ENCODE measurements around the gene LRP1B.

LRP1B gene

GRCh38 chr2:142040556-142040955 lies 90.3 kb downstream of the LRP1B start:
- DNase-seq (ENCODE audit: low read depth) = no peak

DNA sequence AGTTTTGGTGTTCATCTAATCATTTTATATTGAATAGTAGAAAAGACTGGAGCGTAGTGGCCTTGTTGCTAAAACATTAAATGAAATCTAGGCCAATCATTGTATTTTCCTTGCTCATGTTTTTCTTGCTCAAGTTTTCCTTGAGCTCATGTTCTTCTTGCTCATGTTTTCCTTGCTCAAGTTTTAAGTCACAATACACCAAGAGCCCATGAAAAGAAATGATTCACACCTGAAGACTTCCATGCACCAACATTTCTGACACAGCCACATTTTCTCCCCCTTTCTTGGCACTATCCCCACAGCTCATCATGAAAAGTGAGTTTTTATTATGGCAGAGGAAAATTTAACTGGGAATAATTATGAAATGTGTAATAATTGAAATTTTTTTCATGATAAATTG lies 92.0 kb downstream of the LRP1B start:
- DNase-seq (ENCODE audit: low read depth) = no peak

- no peak for DNase-seq (ENCODE audit: low read depth)
Observed at GRCh38 chr2:142037744-142038143, 93.1 kb downstream of the LRP1B start.

GRCh38 chr2:142037066-142037465 lies 93.8 kb downstream of the LRP1B start:
- DNase-seq (ENCODE audit: low read depth) = no peak

DNA sequence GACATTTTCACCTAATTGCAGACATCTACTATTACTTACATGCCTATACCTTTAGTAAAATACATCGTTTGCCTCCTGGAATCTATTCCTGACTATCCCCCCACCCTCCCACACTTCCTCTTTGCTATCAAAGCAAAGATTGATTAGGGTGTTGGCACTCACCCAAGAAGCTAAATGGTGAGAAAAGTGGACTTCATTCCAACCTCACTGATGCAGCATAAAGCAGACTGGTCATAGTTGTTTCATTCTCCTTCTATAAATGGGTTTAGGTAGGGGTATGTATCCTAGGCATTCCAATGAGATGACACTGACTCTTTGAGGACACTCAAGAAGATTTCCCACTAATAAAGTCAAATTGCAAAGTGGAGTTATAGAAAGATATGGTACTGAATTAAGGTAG lies 97.4 kb downstream of the LRP1B start:
- DNase-seq (ENCODE audit: low read depth) = no peak

GRCh38 chr2:142031656-142032055 lies 99.2 kb downstream of the LRP1B start:
- no peak for DNase-seq (ENCODE audit: low read depth)

- no peak for DNase-seq (ENCODE audit: low read depth)
Observed at GRCh38 chr2:142030735-142031134, 100.1 kb downstream of the LRP1B start.

DNA sequence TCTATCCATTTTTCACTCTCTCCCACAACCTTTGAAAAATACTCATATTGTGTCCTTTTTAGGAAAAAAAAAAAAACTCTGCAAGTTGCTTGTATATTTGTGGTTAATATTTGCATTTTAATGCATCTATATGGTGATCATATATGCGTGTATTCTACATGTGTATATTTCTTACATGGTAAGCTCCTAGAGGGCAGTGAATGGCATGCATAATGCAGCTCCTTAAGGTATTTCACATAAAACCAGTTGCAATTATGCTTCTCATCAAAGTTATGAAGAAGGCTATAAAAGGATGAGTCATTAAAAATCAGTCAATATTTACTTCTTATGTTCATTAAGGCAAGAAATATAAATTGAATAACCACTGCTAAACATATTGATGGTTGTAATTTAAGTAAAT lies 100.8 kb downstream of the LRP1B start:
- no peak for DNase-seq (ENCODE audit: low read depth)

DNA sequence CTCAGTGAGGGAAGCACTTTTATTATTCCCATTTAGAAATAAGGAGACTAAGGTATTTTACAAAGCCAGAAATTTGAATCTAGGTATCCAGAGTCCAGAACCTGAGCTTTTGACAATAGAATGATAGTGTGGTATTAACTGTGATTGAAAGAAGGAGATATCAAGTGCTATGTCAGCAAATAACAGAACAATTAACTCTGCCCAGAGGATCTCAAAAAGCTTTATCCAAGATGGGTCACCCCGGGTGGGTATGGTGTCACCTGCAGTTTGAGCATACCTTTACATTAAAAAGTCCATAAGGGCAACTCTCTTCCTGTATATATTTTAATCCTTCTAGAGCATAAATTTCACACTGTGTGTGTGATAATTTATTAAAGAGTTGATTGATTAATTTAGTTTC lies 105.4 kb downstream of the LRP1B start:
- DNase-seq (ENCODE audit: low read depth) = no peak

GRCh38 chr2:142020368-142020767 lies 110.4 kb downstream of the LRP1B start:
- DNase-seq (ENCODE audit: low read depth) = no peak

GRCh38 chr2:142014536-142014935 lies 116.3 kb downstream of the LRP1B start:
- no peak for DNase-seq (ENCODE audit: low read depth)

- DNase-seq (ENCODE audit: low read depth) = no peak
Observed at GRCh38 chr2:142012797-142013196, 118.0 kb downstream of the LRP1B start.

GRCh38 chr2:142010477-142011270 lies 120.1 kb downstream of the LRP1B start:
- no peak for DNase-seq (ENCODE audit: low read depth)

DNA sequence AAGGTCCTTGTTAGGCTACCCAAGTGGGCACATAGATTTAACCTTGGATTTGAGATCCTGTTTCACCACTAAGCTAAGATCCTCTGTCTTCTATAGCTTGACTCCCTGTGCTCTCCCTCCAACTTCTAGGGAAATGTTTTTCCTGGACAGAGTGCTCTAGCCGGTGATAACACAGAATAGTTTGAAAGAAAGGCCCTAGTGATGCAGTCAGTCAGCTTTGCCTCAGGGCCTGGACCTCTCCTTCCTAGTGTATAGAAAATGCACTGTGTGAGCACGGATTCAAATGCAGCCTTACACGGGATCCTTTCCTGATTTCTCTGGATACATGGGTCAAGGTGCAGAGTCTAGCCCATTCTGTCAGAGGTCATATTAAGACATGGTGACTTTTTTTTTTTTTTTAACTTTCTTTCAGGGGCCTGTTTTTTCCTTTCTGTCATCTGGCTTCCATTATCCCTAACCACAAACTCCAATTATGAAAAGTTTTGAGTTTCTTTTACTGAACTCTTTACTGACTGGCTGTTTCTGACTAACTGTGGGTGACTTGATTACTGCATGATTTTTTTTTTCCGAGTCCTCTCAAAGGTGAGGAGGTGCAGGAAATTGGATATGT lies 122.6 kb downstream of the LRP1B start:
- DNase-seq (ENCODE audit: low read depth) = no peak

- no peak for DNase-seq (ENCODE audit: low read depth)
Observed at GRCh38 chr2:141994066-141994465, 136.8 kb downstream of the LRP1B start.

DNA sequence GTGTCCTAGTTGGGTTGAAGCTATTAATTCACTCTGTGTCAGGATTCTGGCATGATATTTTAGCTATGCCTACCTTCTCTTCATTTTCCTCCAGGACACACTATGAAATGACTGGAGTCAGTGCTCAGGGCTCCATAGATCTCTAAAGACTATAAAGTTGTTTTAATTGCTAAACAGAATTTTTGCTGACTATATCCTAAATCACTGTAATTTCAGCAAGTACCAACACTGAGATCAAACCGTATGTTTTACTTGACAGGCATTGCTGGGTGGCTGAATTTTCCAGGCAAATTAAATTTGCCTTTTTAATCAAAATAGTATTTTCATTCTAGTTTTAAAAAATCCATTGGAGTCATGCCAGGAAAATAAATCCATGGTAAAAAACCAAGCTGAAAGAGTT lies 138.1 kb downstream of the LRP1B start:
- no peak for DNase-seq (ENCODE audit: low read depth)

DNA sequence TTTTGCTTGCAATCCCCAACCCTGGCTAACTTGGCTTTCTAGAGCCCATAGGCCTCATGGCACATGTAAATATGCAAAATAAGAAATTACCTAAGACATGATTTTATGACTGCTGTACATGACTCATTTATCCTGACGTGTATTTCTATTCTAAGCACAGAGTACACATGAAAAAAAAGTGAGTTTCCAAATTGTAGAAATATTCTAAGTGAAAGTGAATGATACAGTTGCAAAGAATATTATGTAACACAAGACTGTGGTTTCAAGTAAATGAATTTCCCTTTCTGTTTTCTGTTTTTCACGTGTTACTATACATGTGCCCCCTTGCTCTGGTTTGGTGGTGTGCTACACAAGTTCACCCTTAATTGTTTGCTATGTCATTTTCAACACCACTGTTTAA lies 162.4 kb downstream of the LRP1B start:
- no peak for DNase-seq (ENCODE audit: low read depth)

DNA sequence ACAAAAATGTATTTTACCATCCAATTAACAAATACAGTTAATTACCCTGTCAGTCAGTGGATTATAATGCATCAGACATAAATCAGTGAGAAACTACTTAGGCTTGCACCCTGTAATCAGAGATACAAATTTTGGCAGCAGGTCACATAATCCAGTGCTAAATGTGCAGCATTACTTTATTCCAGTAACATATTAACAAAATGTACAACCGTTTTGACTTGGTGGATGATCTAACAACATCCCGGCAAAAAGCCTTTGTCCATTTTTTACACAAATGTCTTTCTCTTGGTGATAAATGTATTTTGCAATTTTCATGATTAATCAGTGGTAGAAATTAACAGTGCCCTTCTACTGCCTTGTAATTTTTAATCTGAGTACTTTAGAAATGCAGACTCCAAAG lies 162.8 kb downstream of the LRP1B start:
- no peak for DNase-seq (ENCODE audit: low read depth)

- no peak for DNase-seq (ENCODE audit: low read depth)
Observed at GRCh38 chr2:141967503-141967902, 163.3 kb downstream of the LRP1B start.

DNA sequence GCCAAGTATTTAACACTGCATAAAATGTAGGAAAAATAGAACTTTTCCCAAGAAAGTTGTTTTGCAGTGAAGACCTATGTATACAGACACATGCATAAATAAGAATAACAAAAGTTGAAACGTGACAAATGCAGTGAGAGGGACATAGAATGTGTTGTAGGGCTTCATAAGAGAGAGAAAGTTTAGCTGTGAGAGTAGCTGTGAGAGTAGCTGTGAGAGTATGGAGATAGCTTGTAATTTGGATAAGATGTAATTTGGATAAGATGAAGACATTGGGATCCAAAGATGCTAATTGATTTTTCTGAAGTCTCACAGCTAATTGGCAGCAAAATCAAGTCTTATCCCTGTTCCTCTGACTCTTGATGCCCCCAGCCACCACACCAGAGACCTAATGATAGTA lies 170.9 kb downstream of the LRP1B start:
- DNase-seq (ENCODE audit: low read depth) = no peak

GRCh38 chr2:141959016-141959415 lies 171.8 kb downstream of the LRP1B start:
- DNase-seq (ENCODE audit: low read depth) = no peak

DNA sequence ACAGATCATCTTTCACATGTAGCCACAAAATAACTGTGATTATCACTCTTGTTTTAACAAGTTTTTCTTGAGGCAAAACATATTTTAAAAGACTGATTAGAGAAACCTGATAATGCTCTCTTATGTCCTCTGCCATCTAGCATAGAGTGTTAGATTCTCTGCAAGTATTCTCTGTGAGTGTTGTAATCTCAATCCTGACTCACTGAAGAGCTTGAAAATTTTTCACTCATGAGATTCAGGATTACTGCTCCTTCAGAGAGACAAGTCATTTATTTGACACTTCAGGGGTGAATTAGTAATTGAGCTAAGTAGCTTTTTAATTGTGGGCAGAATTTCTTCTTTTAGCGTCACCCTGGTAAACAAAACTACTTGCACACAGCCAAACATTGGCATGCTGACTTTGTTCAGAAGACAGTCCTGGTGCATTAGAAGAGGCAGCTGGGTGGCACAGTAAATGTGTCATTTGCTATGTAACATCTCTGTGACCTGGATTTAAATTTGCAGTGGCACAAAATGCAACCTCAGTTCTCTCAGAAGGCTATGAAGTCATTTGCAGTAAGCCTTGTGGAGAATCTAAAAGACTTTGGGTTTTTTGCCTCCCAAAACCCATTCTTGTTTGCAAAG lies 172.9 kb downstream of the LRP1B start:
- no peak for DNase-seq (ENCODE audit: low read depth)

GRCh38 chr2:141957321-141957720 lies 173.5 kb downstream of the LRP1B start:
- DNase-seq (ENCODE audit: low read depth) = no peak

Data from fibroblast of the conjunctiva (primary cell).